ENCODE results near the gene CFAP299. TPM values are rescaled to one million over a fixed set of nuclear protein-coding genes. Genes with fewer than 3 reads are reported as not detected.

Gene CFAP299
- total RNA-seq, 1 experiment from 2014 or later: not detected

GRCh38 chr4:80705311-80705710, 369.8 kb downstream of the CFAP299 start:
- Histone ChIP-seq H3K27ac (ENCODE audit: low read depth, low read length) (no peak overlapping the region), H3K9ac (ENCODE audit: low read length) (no peak overlapping the region), H4K20me1 (ENCODE audit: insufficient read depth) (no peaks in the 10 kb centered on the region), H3K36me3 (ENCODE audit: control insufficient read depth in 1 of 2, insufficient read depth in 2 of 2, low read length in 2 of 2) (no peaks in the 10 kb centered on the region), H3K27me3 (ENCODE audit: insufficient read depth, low read length) (no peaks in the 10 kb centered on the region; the same call in 1 of the 2 replicates), H3K4me3 (replicated peaks in 1 of 2; ENCODE audit: low read depth in 1 of 2, low read length in 2 of 2) (no peak overlapping the region), H3K4me2 (ENCODE audit: low read length) (no peak overlapping the region), H2AFZ (ENCODE audit: low read depth, low read length, poor library complexity, severe bottlenecking) (no peak overlapping the region), H3K4me1 (ENCODE audit: control insufficient read depth in 1 of 2, insufficient read depth in 2 of 2, low read length in 2 of 2) (no peaks in the 10 kb centered on the region), H3K79me2 (ENCODE audit: insufficient read depth, low read length) (no peaks in the 10 kb centered on the region), H3K9me3 (ENCODE audit: control insufficient read depth in 1 of 2, insufficient read depth in 1 of 2, low read depth in 1 of 2, low read length in 2 of 2) (no peaks in the 10 kb centered on the region), H3K9me2 (ENCODE audit: insufficient read depth) (no peaks in the 10 kb centered on the region)
- TF ChIP-seq ZBTB33 (IDR thresholded peaks at IDR 0.05; ENCODE audit: extremely low read depth, insufficient replicate concordance, low read length) (no peak), ATF3 (IDR thresholded peaks at IDR 0.05) (no peak), EZH2 (IDR thresholded peaks at IDR 0.05) (no peak), MAX (IDR thresholded peaks at IDR 0.05) (no peak), CTCF (IDR thresholded peaks at IDR 0.05 in 2 of 3, conservative IDR thresholded peaks at IDR 0.05 in 1 of 3; ENCODE audit: borderline replicate concordance in 1 of 3, insufficient read depth in 1 of 3, low read depth in 2 of 3, low read length in 2 of 3) (no peak), EZH2phosphoT487 (IDR thresholded peaks at IDR 0.05; ENCODE audit: borderline replicate concordance) (no peak), SP1 (IDR thresholded peaks at IDR 0.05; ENCODE audit: low read depth) (no peak), CBX3 (IDR thresholded peaks at IDR 0.05; ENCODE audit: low read depth) (no peak), RAD21 (IDR thresholded peaks at IDR 0.05; ENCODE audit: low read depth) (no peak), TCF7L2 (IDR thresholded peaks at IDR 0.05; ENCODE audit: borderline replicate concordance, extremely low read depth, insufficient read depth, insufficient read length) (no peak), ELF1 (IDR thresholded peaks at IDR 0.05; ENCODE audit: borderline replicate concordance, low read depth) (no peak), EGR1 (IDR thresholded peaks at IDR 0.05; ENCODE audit: low read depth) (no peak), POLR2A (IDR thresholded peaks at IDR 0.05; ENCODE audit: borderline replicate concordance, extremely low read depth, insufficient read depth, insufficient read length) (no peak), REST (IDR thresholded peaks at IDR 0.05; ENCODE audit: low read depth) (no peak), JUND (IDR thresholded peaks at IDR 0.05) (no peak)
- DNase-seq (ENCODE audit: low read depth, low spot score) (no peak), ATAC-seq (no peak)
- ChIA-PET RAD21 (ENCODE audit: low non-redundant PET in 1 of 2, low total read pairs in 2 of 2, uncharacterized antibody in 2 of 2, unreplicated experiment in 2 of 2) (no interaction called here), CTCF (no interaction called here), POLR2A (no interaction called here)
- intact Hi-C loops (cut with micrococcal nuclease): no loop called here
- BruUV-seq (replicated peaks): no TSS peak

All from HCT116 (cell line).